Activated CD4-positive, alpha-beta T cell treated with anti-CD3 and anti-CD28 coated beads, Interleukin-2, Interleukin-4, amounts not matched to agents 100 ng/mL and 50 ng/mL, durations not matched to agents 16 hours and 8 hours (primary cell): Measurements from ENCODE around the gene HABP4.

Experiments
- DNase-seq: peaks from one replicate; pipeline ENCODE4 v3.0.0-alpha.2; 2020; ENCODE audit warnings: low spot score

HABP4 gene, protein sequence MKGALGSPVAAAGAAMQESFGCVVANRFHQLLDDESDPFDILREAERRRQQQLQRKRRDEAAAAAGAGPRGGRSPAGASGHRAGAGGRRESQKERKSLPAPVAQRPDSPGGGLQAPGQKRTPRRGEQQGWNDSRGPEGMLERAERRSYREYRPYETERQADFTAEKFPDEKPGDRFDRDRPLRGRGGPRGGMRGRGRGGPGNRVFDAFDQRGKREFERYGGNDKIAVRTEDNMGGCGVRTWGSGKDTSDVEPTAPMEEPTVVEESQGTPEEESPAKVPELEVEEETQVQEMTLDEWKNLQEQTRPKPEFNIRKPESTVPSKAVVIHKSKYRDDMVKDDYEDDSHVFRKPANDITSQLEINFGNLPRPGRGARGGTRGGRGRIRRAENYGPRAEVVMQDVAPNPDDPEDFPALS

DNA sequence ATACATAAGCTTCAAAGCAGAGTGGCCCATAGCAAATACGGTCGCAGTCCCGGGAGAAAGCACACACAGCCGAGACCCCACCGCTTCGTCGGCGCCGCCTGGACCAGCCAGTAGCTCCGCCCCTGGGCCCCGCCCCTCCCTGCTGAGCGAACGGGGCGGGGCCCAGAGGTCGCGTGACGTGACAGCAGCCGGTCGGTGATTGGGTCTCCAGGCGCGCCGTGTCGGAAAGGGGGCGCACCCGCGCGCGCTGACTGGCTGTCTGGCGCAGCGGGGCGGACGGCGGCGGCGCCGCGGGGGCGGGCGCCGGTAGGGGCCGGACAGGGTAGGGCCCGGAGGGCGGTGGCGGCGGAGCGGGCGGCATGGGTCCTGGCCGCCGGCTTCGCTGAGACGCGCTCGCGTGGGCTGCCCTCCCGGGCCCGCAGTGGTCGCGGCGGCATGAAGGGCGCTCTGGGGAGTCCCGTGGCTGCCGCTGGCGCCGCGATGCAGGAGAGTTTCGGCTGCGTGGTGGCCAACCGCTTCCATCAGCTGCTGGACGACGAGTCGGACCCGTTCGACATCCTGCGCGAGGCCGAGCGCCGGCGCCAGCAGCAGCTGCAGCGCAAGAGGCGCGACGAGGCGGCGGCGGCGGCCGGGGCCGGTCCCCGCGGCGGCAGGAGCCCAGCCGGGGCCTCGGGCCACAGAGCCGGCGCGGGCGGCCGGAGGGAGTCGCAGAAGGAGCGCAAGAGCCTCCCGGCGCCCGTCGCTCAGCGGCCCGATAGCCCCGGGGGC is at the start of gene HABP4:
HABP4 (plus strand) TSS at position 325 of the 768 bp plus-strand sequence; CDS start at position 436, 111 bp downstream.
- DNase-seq = peak; percentile 96

DNA sequence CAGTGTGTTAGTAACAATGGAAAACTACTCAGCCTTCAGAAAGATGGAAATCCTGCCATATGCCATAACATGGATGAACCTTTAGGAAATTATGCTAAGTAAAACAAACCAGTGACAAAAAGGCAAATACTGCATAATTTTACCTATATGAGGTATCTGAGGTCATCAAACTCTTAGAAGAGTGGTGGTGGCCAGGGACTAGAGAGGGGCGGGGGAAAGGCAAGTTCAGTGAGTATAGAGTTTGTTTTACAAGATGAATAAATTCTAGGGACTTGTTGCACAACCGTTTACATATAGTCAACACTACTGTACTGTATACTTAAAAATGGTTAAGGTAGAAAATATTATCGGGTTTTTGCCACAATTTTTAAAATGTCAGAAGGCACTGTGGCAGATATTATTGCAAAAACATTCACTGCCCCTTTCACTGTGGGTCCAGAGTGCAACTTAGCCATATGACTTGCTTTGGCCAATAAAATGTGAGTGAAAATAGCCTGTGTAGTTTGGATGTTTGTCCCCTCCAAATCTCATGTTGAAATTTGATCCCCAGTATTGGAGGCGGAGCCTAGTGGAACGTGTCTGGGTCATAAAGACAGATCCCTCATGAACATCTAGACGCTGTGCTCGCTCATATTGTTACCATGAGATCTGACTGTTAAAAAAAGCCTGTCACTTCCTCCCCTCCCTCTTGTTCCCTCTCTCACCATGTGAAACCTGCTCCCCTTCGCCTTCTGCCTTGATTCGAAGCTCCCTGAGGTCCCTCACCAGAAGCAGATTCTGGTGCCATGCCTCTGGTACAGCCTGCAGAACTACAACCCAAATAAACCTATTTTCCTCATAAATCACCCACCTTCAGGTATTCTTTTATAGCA is 41.3 kb upstream of the HABP4 start:
- peak; percentile 29 for DNase-seq

DNA sequence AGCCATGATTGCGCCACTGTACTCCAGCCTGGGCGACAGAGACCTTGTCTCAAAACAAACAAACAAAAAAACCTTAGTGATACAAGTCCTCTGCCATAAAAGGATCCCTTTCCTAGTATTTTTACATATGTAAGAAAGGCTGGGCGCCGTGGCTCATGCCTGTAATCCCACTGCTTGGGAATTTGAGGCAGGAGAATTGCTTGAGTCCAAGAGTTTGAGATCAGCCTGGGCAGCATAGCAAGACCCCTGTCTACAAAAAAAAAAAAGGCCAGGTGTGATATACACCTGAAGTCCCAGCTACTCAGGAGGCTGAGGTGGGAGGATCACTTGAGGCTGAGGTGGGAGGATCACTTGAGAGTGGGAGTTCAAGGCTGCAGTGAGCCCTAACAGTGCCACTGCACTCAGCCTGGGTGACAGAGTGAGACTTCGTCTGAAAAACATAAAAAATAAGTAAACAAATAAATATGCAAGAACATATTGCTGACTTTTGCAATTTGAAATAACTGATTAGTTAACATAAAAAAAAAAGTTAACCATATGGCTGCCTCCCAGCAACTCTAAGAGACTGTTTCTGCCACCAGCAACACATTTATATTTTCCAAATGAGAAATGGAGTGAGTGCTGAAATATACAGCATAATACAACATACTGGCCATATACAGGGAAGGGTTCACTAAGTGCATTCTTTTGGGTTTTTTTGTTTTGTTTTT is 38.7 kb upstream of the HABP4 start:
- DNase-seq = no peak

DNA sequence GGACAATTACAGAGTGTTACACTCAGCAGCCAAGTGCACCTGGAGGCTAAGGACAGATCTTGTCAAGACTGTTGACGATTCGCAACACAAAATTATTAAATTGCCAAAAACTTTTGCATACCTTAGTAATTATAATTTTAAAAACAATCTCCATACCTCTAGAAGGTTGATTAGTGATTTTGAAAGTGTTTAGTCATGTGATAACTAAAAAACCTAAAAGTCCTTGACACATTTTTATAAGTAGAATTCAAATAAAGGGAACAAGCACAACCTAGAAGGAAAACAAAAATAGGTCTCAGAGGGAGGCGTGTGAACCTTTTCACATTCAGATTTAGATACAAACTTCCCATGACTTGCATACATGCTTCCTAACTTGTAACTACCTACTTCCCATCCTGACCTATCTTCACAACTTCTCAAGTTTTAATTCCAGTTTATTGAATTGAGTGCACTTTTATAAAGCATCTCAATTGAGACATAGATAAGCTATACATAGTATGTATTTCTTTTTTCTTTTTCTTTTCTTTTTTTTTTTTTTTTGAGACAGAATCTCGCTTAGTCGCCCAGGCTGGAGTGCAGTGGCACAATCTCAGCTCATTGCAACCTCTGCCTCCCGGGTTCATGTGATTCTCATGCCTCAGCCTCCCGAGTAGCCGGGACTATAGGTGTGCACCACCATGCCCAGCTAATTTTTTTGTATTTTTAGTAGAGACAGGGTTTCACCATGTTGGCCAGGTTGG is 37.6 kb upstream of the HABP4 start:
- DNase-seq = no peak

DNA sequence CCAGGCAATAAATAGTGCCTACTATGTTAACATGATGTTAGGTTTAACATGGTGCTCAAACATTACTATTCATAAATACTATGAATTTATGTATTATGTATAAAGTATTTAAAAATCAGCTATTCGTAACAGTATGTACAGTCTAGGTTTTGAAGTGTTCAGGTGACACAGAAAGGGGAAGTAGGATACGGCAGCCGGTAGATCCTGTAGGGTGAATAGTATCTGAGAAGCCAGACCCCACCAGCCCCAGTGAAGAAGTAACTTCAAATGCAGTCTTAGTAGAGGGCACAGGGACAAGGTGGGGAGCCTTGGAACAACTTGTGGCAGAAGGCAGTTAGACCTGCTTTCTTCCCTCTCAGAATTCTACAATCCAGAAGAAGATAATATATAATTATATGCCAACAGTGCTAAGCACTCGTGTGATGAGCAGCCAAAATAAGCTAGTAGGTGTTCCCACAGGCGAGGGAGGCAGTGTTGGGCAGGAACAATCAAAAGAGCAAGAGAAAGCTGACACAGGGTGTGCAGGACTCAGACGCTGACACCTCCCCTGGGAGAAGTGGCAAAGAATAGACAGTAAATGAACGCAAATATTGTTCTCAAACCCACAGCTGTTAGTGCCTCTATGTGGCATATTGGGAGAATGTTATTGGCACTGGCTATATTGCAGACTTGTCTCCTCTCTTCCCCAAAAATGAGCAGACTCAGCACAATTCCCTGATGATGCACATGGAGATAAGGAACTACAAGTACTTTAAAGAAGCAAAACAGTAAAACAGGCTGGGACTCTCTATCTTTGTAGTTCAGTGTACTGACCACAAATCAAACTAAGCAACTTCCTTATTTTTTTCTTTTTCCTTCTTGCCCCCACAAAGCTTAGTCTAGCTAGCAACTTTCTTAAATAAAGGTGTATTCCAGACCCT is 36.4 kb upstream of the HABP4 start:
- no peak for DNase-seq

DNA sequence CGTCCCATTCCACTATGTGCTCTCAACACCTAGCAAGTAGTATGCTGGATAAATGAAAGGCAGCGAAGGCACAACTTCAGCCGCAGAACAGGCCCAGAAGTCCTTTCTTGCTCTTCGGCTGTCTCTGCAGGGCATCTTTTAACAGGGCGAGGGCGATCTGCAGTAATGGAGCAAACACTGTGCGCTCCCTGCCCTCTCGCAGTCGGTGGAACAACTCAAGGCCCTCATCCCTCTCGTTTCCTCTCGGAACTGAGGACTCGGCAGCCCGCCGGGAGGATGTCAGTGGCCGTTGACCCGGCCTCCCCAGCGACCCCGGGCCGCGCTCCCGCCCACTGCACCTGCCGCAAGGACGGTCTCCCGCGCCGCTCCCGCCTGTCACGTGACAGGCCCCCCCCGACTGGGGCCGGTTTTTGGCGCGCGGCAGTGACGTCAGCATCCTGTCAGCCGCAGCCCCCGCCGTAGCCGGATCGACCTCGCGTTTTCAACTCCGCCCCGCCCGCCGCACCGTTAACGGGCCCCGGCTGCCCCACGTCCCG is 32.9 kb upstream of the HABP4 start:
- peak; percentile 91 for DNase-seq

DNA sequence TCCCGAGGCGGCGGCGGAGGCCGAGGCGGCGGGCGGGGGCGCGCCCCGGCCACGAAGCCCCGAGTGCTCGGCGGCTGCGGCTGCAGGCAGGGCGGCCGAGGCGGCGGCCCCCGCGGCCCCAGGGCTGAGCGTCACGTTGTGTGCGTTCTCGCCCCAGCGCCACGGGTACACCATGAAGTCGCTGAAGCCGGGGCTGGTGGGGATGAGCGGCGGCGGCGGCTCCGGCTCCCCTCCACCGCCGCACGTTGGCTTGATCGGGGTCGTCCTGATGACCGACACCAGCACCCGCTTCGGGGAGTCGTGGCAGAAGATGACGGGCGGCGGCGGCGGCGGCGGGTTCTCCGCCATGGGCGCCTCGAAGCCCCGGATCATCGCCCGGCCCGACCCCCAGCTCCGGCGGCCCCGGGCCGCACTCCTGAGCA is 32.3 kb upstream of the HABP4 start:
- DNase-seq = no peak

DNA sequence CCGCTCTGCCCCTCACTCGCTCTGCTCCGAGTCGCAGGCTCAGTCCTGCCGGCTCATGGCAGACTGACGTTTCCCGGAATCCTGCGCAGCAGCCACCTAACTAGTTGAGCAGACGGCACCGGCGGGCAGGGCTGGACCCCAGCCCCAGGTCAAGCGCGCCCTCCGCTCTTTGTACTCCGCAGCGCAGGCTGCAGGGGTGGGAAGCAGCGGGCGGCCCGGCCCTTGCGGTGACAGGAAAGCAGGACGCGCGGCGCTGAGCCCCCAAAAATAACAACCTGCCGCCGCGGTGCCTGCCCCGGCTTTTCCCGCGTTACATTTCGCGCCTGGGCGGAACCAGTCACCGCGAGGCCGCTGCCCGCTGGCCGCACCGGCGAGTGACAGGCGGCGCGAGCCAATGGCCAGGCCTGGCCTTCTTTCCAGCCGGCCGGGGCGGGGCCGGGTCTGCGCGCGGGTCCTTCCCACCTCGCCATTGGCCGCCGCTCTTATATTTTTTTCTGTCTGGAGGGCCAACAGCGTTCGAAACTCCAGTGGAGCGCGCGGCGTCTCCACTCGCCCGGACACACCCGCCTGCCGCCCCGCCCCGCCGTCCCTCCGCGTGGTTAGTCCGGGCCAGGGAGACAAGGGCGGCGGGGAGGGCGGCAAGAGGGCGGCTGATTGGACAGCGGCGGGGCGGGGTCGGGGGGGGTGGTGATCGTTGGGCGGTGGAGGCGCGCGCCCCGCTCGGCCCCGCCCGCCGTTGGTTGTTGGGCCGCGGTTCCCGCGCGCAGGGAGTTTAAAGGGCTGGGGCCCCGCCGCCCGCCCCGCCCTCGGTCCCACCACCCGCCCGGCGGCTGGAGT is 31.7 kb upstream of the HABP4 start, which contains the start of gene ZNF367:
ZNF367 (minus strand) TSS at position 288 of the 837 bp plus-strand sequence. CDS start 338 bp downstream, outside the sequence.
- peak; percentile 96 for DNase-seq

DNA sequence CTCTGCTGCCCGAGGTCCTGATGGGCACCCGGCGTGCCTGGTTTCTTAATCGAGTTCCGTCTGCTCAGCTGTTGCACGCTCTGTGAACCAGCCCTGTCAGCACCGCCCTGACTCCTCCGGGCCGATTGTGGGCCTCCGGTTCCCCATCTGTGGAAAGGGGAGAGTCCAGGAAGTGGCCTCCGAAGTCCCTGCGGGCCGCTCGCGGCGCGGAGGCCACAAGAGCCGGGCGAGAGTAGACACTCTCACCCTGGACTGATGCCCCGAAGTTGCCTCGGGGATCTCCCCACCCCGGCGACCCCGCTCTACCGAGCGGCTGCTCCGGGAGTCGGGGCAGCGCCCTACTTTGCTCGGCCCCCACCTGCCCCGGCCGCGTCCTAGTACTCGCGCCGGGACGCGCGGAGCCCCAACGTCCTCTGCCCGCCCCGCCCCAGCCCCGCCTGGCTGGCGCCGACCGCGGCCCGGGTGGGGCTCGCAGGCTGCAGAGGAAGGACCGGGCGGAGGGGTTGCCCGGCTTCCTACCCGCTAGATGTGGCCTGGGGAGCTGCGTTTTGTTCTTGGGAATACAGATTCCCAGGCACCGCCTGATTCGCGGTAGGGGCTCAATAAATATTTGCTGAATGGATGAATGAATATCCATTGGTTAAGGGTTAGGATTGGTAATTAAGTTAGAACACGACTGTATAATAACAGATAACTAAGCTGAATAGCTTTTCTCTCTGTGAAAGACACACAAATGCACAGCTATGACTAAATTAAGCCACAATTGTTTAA is 30.9 kb upstream of the HABP4 start:
- peak; percentile 68 for DNase-seq

DNA sequence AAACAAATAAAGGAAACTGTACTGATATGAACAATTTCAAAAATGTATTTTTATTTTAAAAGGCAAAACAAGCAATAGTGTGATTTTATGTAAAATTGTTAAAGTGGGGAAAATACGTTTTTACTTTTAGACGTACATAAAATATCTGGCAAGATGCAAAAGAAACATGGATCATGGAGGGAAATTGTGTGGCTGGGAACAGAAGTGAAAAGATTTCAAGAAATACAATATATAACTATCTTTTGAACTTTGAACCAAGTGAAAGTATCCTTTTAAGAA is 30.3 kb upstream of the HABP4 start:
- DNase-seq = no peak

DNA sequence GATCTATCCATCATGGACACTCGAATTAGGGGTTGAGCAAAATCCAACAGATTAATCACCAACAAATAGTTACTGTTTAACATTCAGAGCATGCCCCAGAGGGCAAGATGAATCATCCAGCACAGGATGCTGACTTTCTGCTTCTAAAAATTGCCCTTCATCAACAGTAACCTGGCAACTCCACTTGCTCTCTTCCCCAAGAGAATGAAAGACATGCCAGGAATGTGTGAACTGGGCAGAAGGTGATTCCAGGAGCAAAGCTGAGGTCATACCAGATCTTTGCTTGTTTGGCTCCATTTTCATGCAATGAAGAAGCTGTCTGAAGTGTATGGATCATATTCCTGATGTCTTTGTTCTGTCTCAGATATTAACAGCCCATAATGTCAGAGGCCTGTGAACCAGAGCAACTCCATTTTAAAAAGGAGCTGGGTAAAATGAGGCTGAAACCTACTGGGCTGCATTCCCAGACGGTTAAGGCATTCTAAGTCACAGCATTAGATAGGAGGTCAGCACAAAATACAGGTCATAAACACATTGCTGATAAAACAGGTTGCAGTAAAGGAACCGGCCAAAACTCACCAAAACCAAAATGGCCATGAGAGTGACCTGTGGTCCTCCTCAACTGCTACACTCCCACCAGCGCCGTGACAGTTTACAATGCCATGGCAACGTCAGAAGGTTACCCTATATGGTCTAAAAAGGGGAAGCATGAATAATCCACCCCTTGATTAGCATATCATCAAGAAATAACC is 29.3 kb upstream of the HABP4 start:
- DNase-seq = peak; percentile 73

DNA sequence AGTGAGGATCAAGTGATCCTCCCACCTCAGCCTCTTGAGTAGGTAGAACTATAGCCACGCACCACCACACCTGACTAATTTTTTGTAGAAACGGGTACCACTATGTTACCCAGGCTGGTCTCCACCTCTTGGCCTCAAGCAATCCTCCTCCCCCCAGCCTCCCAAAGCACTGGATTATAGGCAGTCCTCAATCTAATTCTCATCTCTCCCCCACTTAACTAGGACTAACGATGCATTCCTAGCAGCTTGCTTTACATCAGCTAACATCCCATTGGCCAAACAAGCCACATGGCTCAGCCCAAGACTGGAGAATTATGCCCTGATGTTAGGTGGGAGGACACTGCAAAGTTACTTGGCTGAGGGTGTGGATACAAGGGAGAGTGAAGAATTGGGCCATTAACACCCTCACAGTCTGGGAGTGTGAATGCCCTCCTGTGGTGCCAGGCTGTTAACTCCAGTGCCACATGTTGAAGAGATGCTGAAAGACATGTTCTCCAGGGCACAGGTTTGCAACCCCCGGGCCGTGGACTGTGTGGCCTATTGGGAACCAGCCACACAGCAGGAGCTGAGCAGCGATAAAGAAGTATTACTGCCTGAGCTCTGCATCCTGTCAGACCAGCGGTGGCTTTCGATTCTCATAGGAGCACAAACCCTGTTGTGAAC is 26.5 kb upstream of the HABP4 start:
- DNase-seq = no peak

DNA sequence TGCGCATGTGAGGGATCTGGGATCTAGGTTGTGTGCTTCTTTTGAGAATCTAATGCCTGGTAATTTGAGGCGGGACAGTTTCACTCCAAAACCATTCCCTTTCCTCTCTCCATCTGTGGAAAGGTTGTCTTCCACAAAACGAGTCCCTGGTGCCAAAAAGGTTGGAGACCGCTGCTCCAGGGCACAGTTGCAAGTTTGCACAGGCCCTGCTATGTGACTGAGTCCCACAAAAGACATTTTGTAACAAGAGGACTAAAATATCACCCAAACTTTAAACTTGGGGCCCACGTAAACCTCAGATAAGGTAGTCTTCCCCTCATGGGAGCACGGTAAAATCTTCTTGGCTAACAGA is 26.0 kb upstream of the HABP4 start:
- DNase-seq = no peak

DNA sequence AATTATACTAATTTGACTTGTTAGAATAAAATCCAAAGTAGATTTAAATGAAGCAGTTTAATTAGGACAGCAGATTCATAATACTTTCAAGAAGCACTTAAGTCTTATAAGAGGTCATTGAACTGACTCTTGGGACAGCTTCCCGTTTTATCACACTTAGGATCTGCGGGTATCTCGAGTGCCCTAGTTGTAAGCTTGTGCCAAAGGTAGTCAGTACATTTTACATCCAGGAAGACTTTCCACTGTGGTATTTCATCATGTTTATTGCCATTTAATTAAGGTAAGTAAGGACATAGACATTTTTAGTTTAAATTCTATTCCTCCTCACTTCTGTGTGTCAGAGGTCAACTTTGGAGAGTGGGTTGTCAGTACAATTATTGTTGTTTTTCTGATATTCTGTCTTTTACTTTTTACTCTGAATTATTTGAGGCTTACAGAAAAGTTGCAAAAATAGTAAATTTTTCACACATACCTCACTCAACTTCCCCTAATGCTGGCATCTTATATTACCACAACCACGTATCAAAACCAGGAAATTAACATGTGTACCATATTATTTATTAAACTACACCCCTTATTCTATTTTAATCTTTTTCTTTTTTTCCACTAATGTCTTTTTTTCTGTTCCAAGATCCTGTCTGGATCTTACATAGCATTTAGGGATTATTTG is 24.3 kb upstream of the HABP4 start:
- no peak for DNase-seq

DNA sequence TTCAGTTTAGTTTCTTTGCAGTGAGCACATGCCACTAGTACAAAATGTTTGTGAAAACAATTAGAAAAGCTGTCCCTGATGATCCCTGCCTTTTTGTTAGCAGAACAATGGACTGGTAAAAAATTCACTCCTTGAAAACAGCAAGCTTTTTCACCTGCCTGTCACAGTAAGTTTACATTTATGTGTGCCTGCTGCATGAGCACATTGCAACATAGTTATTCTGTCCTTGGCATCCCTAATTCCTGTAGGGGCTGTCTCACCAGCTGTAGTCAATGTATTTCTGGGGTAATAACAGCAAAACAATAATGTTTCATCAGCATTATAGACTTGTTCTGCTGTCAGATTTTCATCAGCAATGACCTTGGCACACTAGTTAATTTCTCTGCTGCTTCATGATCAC is 20.2 kb upstream of the HABP4 start:
- DNase-seq = no peak

DNA sequence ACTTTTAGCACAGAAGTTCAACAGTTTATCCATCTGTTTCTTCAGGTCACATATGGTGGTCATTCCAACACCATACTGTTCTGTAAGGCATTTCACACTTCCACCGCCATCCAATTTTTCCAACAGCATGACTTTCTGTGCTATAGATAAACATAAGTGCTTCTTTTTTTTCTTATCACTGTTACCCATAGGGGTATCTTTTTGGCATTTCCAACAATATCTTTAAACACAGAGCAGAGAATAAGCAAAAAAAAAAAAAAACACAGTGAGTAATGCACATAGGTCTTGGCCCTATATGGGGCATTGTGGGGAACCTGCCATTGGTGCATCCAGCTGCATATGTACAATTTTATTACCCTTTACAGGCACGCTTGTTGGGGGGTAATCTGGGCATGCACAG is 19.6 kb upstream of the HABP4 start:
- DNase-seq = no peak
